CD4-positive, alpha-beta T cell treated with Interleukin-6 for 4 hours (primary cell): ENCODE data around the gene FAT4.

Experiments
- DNase-seq: peaks from one replicate; pipeline ENCODE4 v3.0.0-alpha.2; 2020; ENCODE audit warnings: mixed read lengths

The FAT4 gene

DNA sequence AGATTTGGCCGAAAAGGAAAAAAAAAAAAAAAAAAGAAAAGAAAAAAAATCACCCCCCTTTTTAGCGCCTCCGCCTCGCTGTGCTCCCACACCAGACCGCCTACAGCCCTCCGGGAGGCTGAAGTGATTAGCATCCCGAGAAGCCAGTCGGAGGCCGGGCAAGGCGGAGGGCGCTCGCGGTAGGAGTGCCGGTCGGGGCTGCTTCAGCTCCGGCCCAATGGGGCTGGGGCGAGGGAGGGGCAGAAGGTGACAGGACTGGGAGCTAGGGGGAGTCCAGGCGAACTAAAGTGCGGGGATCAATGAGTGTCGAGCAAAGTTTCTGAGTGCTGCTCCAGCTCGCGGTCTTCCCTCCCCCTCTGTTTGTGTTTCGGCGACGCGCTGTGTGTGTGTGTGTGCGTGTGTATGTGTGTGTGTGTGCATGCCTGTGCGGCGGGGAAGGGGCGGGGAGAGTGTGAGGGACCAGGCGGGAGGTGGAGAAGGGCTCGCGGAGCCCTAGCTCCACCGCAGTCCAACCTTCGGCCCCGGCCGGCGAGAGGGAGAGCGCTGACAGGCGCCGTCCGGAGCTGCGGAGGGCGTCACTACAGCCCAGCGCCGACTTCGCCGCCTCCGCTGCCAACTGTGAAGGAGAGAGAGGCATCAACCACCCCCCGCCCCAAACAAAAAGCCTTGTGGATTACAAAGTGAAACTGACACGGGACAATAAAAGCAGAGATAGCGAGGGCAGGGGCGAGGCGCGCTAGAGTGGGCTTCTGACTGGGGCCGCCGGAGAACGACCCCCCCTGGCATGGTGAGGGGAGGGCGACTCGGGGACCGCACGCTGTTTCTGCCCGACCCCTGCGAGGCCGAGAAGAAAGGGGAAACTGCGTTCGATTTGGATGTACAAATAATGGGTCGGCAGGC, at the start of gene FAT4:
TSS of gene FAT4 (plus strand) at position 280 of the 900 bp plus-strand sequence. CDS start 1,457 bp downstream, outside the sequence.
- peak; percentile 4 for DNase-seq

- DNase-seq: no peak
Observed at GRCh38 chr4:125265846-125266245, 48.9 kb upstream of the FAT4 start.

DNA sequence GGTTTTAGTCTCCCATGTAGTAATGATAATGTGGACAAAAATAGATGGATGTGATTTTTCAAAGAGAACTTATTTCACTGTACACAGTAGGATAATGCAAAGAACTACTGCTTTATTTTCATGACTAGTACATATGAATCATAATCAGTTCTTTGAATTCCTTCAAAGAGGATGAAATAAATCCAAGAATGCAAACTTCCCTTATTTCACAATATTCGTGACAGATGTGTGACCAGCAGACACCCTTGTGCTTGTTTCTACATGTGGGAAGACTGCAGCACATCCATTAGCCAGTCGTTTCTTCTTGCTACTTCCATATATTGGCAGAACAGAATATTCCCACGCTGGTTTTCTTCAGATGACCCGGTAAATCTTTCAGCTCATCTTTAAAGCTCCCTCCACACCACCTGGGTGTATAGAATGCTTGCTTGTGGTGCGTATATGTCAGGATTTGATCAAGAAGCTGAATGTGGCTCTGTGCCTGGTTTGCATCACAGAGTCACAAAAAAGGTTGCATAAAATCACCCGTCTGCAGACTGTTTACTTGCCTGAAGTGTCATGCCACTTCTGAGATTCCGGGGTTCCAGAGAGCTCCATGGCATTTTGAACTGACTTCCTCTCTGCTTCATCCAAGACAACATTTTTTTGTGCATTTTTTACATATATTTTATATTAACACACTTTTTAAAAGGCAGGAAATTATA, 47.7 kb upstream of the FAT4 start:
- DNase-seq: no peak

DNA sequence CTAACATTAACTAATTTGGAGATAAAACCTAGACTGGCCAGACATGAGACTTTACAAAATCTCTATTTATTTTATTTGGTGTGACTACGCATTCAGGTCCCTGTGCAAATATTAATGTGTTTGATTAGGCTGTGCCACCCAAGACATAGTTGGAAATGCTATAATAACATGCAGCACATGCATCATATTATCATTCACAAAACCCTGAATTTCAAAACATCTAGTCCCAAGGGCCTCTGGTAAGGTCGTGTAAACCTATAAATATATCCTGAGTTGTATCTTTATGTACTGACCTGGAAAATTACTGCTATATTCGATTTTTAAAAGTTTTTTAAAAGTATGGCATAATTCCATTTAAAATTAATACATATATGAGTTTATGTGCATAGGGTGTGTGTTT, 47.1 kb upstream of the FAT4 start:
- no peak for DNase-seq

GRCh38 chr4:125268068-125268755, 46.5 kb upstream of the FAT4 start:
- no peak for DNase-seq

DNA sequence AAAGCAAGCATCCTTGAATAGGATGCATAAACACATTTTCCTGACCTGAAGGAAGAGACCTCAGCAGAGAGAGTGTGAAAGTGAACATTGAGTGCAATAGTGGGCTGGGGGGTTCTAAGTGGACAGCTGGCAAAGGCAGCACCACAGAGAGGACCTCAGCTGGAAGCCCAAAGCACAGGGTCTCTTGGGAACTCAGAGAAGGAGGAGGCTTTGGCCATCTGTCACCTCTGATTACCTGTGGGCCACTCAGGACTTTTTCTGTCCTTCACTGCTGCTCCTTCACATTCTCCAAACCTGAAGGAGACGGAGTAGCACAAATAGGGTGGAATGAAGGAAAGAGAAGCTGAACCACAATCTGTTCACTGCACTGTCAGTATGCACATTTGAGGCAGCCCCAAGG, 37.9 kb upstream of the FAT4 start:
- no peak for DNase-seq

DNA sequence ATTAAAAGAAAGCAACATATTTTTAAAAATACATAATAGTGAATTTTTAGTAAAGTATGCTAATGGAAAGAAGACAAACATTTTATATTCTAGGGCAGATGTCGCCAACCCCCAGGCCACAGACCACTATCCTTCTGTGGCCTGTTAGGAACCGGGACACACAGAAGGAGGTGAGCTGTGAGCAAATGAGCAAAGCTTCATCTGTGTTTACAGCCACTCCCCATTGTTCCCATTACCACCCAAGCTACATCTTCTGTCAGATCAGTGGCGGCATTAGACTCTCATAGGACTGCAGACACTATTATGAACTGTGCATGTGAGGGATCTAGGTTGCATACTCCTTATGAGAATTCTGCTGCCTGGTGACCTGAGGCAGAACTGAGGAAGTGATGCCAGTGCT, 37.0 kb upstream of the FAT4 start:
- DNase-seq: no peak

GRCh38 chr4:125280892-125281403, 33.8 kb upstream of the FAT4 start:
- DNase-seq: no peak

GRCh38 chr4:125283707-125284279, 31.0 kb upstream of the FAT4 start:
- no peak for DNase-seq

GRCh38 chr4:125297116-125297515, 17.6 kb upstream of the FAT4 start:
- no peak for DNase-seq

DNA sequence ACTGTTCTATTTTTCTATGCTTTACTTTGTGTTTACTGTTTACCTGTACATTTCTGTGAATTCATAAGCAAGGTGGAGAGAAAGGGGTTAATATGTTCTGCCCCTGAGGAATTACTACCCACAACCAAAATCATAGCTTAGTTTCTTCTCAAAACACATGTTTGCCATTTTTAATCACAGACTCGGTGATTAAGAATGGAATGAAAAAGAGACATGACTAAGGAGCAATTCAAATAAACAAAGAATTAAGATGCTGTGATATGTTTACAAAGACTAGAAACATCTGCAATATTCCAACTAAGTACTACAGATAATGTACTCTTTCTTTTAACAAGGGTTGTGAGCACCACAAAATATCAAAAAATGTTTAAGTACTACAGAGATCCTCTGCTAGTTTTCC, 11.7 kb upstream of the FAT4 start:
- DNase-seq: no peak

- DNase-seq: no peak
Observed at GRCh38 chr4:125303821-125304220, 10.9 kb upstream of the FAT4 start.

DNA sequence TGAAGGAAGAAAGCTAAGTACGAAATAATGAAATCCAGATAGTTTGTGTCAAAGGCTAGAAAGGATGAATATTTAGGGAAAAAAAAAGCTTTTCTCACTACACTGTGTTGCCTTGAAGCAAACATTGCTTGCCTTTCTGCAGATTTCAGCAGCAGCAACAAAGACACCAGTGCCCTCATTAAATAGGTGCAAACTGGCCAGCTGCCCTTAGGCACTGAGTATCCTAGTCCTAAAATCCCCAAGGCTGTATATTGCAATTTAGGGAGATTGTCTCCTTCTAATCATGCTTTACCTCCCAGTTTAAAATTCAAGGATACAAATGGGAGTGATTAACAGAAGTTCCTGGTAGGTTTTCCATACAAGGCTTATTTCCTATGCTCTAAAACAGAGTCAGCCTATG, 8.6 kb upstream of the FAT4 start:
- no peak for DNase-seq

DNA sequence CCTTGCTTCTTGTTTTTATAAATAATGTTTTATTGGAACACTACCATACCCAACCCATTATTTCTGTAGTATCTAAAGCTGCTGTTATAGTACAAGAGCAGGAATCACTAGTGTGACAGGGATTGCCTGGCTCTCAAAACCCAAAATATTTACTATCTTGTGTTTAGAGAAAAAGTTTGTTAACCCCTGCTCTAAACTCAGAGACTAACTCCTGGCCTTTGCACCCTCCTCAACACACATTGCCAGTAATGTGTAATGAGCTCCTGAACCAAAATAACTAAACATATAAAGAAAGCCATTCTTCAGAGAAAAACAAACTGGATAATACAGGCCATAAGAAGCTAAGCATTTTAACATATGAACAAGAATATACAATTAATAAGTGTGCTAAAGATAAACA, 8.2 kb upstream of the FAT4 start:
- no peak for DNase-seq

DNA sequence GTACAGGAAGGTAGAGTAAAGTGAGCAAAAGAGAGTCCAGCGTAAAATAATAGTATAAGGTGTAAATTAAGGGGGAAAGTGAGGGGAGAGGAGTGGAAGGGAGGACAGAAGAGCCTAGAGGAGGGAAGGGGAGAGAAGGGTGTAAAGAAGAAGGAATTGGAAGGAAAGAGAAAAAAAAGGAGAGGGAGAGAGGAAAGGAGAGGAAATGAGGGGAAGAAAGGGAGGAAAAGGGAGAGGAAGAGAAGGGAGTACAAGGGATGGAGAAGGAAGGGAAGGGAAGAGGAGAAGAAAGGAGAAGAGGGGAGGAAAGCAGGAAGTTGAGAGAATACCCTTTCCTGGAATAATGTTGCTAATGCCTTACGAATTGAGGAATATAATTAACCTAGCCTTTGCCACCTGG, 3.3 kb upstream of the FAT4 start:
- no peak for DNase-seq

- DNase-seq: no peak
Observed at GRCh38 chr4:125313497-125313896, 1.3 kb upstream of the FAT4 start.

DNA sequence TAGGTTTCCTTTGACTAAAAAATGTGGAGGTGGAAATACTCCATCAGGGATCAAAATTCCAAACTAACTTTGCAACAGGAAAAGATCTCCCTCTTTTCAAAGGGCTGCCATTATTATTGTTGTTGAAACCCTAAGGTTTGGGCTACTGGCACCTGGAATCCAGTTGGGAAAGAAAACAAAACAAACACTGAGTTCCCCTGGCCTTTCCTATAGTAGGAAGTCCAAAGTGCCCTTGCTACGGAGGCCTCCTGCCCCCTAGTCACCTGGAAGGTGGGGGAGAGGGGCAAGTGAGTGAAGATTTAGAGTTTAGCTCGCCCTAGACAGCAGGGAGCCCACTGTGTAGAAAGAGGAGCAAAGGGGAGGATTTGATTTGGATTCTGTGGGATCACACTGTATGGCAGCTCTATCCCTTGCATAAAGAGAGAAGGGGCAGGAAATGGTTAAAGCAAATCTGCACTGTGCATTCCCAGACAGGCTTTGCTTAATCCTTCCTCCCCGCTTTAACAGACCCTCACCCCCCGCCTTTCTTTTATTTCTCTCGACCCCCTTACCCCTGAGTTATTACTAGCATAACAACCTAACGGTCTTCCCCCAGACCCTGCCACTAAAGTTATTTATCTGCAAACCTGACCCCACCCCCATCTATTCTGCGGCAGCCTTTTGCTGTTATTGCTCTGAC, 627 bp upstream of the FAT4 start:
- DNase-seq: no peak

- DNase-seq: no peak
Observed at GRCh38 chr4:125315576-125316400, 1.0 kb downstream of the FAT4 start.

- DNase-seq: no peak
Observed at GRCh38 chr4:125316401-125316790, 1.6 kb downstream of the FAT4 start.

DNA sequence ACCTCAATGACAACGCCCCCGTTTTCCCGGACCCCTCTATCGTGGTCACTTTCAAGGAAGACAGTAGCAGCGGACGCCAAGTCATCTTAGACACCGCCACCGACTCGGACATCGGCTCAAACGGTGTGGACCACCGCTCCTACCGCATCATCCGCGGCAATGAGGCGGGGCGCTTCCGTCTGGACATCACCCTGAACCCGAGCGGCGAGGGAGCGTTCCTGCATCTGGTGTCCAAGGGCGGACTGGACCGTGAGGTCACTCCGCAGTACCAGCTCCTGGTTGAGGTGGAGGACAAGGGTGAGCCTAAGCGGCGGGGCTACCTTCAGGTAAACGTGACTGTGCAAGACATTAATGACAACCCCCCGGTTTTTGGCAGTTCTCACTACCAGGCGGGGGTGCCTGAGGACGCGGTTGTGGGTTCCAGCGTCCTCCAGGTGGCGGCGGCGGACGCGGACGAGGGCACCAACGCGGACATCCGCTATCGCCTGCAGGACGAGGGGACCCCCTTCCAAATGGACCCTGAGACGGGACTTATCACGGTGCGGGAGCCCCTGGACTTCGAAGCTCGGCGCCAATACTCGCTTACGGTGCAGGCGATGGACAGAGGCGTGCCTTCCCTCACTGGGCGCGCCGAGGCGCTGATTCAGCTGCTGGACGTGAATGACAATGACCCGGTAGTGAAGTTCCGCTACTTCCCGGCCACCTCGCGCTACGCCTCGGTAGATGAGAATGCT, 2.2 kb downstream of the FAT4 start:
- no peak for DNase-seq

DNA sequence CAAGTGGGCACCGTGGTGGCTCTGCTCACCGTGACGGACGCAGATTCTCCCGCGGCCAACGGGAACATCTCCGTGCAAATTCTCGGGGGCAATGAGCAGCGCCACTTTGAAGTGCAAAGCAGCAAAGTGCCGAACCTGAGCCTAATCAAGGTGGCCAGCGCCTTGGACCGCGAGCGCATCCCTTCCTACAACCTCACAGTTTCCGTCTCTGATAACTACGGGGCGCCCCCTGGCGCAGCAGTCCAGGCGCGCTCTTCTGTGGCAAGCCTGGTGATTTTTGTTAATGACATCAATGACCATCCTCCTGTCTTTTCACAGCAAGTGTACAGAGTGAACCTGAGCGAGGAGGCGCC, 2.7 kb downstream of the FAT4 start:
- no peak for DNase-seq
